Stimulated activated CD8-positive, alpha-beta memory T cell treated with anti-CD3 and anti-CD28 coated beads, Interleukin-7, amount 100 ng/mL, for 24 hours (primary cell): Measurements from ENCODE around the gene ALKBH8.
"Not testable (repeated sequence)": the region's sequence is repeated elsewhere in the genome, so short reads cannot be mapped to it uniquely, and the experiment has no call there.

Source experiments
- DNase-seq: peaks from one replicate; pipeline ENCODE4 v3.0.0-alpha.2; 2020; ENCODE audit warnings: low read depth

The ALKBH8 gene

GRCh38 chr11:107565219-107565937 is at the start of gene ALKBH8:
ALKBH8 (minus strand) TSS chr11:107565735; CDS start chr11:107560893, 4,842 bp downstream.
- peak; percentile 41 for DNase-seq

- no peak for DNase-seq
Measured at GRCh38 chr11:107612445-107612844, 46.9 kb upstream of the ALKBH8 start.

GRCh38 chr11:107609400-107610218 is 44.1 kb upstream of the ALKBH8 start:
- DNase-seq, result no peak

- DNase-seq, result no peak
Measured at GRCh38 chr11:107608809-107609208, 43.3 kb upstream of the ALKBH8 start.

- DNase-seq, result no peak
Measured at GRCh38 chr11:107606141-107606540, 40.6 kb upstream of the ALKBH8 start.

- no peak for DNase-seq
Measured at GRCh38 chr11:107605061-107606006, 39.8 kb upstream of the ALKBH8 start.

- DNase-seq, result no peak
Measured at GRCh38 chr11:107598225-107599139, 32.9 kb upstream of the ALKBH8 start.

GRCh38 chr11:107594736-107595135 is 29.2 kb upstream of the ALKBH8 start:
- DNase-seq, result no peak

GRCh38 chr11:107593951-107594350 is 28.4 kb upstream of the ALKBH8 start:
- DNase-seq, result no peak

GRCh38 chr11:107592813-107593212 is 27.3 kb upstream of the ALKBH8 start:
- DNase-seq, result no peak

GRCh38 chr11:107592231-107592590 is 26.7 kb upstream of the ALKBH8 start:
- no peak for DNase-seq

- DNase-seq, result no peak
Measured at GRCh38 chr11:107591378-107592230, 26.1 kb upstream of the ALKBH8 start.

- DNase-seq, result no peak
Measured at GRCh38 chr11:107590460-107591377, 25.2 kb upstream of the ALKBH8 start, which contains the start of gene ELMOD1. ELMOD1 (plus strand) TSS chr11:107591147; CDS start chr11:107618190, 27,043 bp downstream.

- no peak for DNase-seq
Measured at GRCh38 chr11:107587306-107587979, 21.9 kb upstream of the ALKBH8 start.

- DNase-seq, result no peak
Measured at GRCh38 chr11:107583629-107584195, 18.2 kb upstream of the ALKBH8 start.

GRCh38 chr11:107581147-107581546 is 15.6 kb upstream of the ALKBH8 start:
- no peak for DNase-seq

GRCh38 chr11:107579169-107579568 is 13.6 kb upstream of the ALKBH8 start:
- DNase-seq, result not testable (repeated sequence)

GRCh38 chr11:107577346-107577711 is 11.8 kb upstream of the ALKBH8 start:
- no peak for DNase-seq
